ENCODE results near the gene MAGI1.

MAGI1 gene

GRCh38 chr3:65831733-65832425, 206.8 kb downstream of the MAGI1 start:
- TF ChIP-seq, protein P1, sequence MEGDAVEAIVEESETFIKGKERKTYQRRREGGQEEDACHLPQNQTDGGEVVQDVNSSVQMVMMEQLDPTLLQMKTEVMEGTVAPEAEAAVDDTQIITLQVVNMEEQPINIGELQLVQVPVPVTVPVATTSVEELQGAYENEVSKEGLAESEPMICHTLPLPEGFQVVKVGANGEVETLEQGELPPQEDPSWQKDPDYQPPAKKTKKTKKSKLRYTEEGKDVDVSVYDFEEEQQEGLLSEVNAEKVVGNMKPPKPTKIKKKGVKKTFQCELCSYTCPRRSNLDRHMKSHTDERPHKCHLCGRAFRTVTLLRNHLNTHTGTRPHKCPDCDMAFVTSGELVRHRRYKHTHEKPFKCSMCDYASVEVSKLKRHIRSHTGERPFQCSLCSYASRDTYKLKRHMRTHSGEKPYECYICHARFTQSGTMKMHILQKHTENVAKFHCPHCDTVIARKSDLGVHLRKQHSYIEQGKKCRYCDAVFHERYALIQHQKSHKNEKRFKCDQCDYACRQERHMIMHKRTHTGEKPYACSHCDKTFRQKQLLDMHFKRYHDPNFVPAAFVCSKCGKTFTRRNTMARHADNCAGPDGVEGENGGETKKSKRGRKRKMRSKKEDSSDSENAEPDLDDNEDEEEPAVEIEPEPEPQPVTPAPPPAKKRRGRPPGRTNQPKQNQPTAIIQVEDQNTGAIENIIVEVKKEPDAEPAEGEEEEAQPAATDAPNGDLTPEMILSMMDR (IDR thresholded peaks at IDR 0.05; ENCODE audit: insufficient read depth, missing control alignments), result no peak
- DNase-seq (ENCODE audit: insufficient read length, low spot score) (no peak), FAIRE-seq (no peak)

DNA sequence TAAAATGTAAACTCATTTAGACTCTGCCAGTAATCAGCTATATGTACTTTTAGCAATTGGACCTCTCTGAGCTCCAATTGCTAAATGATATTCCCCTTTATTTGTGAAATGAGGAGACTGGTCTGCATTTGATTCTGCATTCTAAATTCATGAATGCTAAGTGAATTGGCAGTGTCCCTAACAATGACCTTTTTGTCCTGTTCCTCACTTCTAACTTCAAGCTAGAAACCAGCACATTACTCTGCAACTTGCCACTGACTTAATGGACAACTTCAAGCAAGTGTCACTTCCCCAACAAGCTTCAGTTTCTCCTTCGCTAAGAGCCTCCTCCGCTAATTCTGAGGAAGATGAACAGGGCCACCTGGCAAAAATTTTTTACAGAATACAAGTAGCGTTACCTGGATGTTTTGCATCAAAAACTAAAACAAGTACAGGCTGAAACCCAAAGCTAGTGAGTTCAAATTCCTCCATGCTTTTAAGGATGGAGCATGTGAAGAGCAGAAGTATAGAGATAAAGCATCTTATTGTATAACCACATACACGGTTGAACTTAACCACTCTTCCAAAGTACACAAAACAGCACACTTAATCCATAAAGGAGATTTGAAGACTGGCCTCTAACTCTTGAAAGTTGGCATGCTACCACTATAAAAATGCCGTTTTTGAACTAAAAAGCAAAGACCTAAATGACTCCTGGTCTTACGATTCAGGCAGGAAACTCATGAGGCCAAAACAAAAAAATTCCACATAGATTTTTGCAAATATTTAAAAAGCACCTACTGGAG, 207.6 kb downstream of the MAGI1 start:
- FAIRE-seq (no peak), DNase-seq (ENCODE audit: insufficient read length, low spot score) (no peak)
- TF ChIP-seq, protein P1 (IDR thresholded peaks at IDR 0.05; ENCODE audit: insufficient read depth, missing control alignments), result no peak

DNA sequence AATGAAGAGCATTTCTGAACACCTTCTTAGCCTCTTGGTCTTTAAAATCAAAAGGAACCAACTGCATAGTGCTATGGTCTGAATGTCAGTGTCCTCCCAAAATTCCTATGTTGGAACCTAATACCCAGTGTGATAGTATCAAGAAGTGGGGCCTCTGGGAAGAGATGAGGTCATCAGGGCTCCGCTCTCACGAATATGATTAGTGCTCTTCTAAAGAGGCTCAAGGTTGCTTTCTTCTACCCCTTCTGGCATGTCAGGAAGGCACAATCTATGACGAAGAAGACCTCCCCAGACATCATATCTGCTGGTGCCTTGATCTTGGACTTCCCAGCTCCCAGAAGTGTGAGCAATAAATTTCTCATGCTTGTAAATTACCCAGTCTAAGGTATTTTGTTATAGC, 209.5 kb downstream of the MAGI1 start:
- TF ChIP-seq, protein P1 (IDR thresholded peaks at IDR 0.05; ENCODE audit: insufficient read depth, missing control alignments), result no peak
- DNase-seq (ENCODE audit: insufficient read length, low spot score) (no peak), FAIRE-seq (no peak)

DNA sequence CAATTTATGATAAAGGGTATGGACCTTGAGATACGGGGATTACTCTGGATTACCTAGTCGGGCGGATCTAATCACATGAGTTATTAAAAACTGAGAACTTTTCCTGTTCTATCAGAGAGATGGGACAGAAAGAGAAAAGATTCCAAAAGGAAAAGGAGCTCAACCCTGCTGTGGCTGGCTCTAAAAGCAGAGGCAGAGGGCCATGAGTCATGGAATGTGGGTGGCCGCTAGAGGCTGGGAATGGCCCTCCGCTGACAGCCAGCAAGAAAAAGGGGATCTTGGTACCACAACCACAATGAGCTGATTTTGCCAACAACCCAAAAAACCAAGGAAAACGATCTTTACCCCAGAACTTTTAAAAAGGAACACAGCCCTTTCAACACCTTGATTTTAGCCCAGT, 210.0 kb downstream of the MAGI1 start:
- DNase-seq (ENCODE audit: insufficient read length, low spot score), result no peak
- TF ChIP-seq, protein P1 (IDR thresholded peaks at IDR 0.05; ENCODE audit: insufficient read depth, missing control alignments), result no peak
- no peak for FAIRE-seq

GRCh38 chr3:65827076-65827475, 211.6 kb downstream of the MAGI1 start:
- FAIRE-seq (no peak), DNase-seq (ENCODE audit: insufficient read length, low spot score) (no peak)
- TF ChIP-seq, protein P1 (IDR thresholded peaks at IDR 0.05; ENCODE audit: insufficient read depth, missing control alignments), result no peak

- FAIRE-seq (no peak), DNase-seq (ENCODE audit: insufficient read length, low spot score) (no peak)
- TF ChIP-seq, protein P1 (IDR thresholded peaks at IDR 0.05; ENCODE audit: insufficient read depth, missing control alignments), result no peak
Measured at GRCh38 chr3:65824166-65824565, 214.6 kb downstream of the MAGI1 start.

DNA sequence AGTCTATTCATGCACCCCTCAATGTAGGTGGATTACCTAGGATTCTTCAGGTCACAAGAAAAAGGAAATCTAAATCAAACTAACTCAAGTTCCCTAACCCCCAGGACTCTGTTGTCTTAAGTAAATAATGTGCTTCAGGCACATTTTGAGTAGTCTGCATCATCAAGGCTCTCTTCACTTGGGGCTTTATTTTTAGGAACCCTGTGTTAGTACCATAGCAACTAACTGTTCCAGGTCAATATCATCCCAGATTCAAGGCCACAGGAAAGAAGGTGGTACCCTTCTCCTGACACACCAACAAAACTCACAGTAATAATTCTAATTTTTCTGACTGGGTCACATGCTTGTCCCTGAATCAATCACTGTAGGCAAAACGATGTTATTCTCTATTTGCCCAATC, 218.1 kb downstream of the MAGI1 start:
- TF ChIP-seq, protein P1 (IDR thresholded peaks at IDR 0.05; ENCODE audit: insufficient read depth, missing control alignments), result no peak
- no peak for DNase-seq (ENCODE audit: insufficient read length, low spot score)
- FAIRE-seq, result no peak

Data from D721Med (cell line).